Gastroesophageal sphincter (tissue), 4 donors: Measurements from ENCODE around the gene UBXN10. TPM values are rescaled to one million over a fixed set of nuclear protein-coding genes. Genes with fewer than 3 reads are reported as not detected.

Source experiments
- ATAC-seq: fragments of 150-250 bp; one replicate; pipeline ENCODE4 v1.9.1; 2016; ENCODE audit warnings: mild to moderate bottlenecking, moderate library complexity
- H3K27ac ChIP-seq, 4 donors: fragments of 200-600 bp; sonication (generic) in 3 of 4; 1 replicate in 3 of 4; 2 replicates in 1 of 4; pipeline ENCODE4 v1.5.1; 2016 to 2019
- H3K27me3 ChIP-seq: fragments of 200-600 bp; sonication (generic); one replicate; pipeline ENCODE4 v1.5.1; 2019
- H3K36me3 ChIP-seq, 2 donors: fragments of 200-600 bp; sonication (generic); one replicate each; pipeline ENCODE4 v1.5.1; 2019; ENCODE audit warnings: control low read depth in 1 of 2
- H3K4me1 ChIP-seq, 3 donors: fragments of 200-600 bp; sonication (generic); 1 replicate in 2 of 3; 2 replicates in 1 of 3; pipeline ENCODE4 v1.5.1; 2016 to 2019; ENCODE audit warnings: control low read depth in 2 of 3
- H3K4me3 ChIP-seq, 2 donors: fragments of 200-600 bp; sonication (generic); one replicate each; pipeline ENCODE4 v1.5.1; 2019; ENCODE audit warnings: mild to moderate bottlenecking in 1 of 2, moderate library complexity in 1 of 2
- H3K9me3 ChIP-seq, 3 donors: fragments of 200-600 bp; sonication (generic); one replicate each; pipeline ENCODE4 v1.5.1; 2017 to 2019; ENCODE audit warnings: control low read depth in 2 of 3
- EP300 ChIP-seq: sonication (generic); formaldehyde crosslinking; IDR thresholded peaks from one replicate; pipeline ENCODE4 v1.6.1; 2017; ENCODE audit warnings: antibody characterized with exemption, mild to moderate bottlenecking
- POLR2A ChIP-seq, 2 donors: fragments of 450-650 bp; IDR thresholded peaks; one replicate each; pipeline ENCODE4 v1.6.1; 2017; ENCODE audit warnings: antibody characterized with exemption in 2 of 2, mild to moderate bottlenecking in 2 of 2, moderate library complexity in 1 of 2
- POLR2AphosphoS5 ChIP-seq: sonication (generic); formaldehyde crosslinking; IDR thresholded peaks from one replicate; pipeline ENCODE4 v1.6.1; 2017; ENCODE audit warnings: antibody characterized with exemption
- WGBS, 2 donors: methylation state at CpG; one replicate each; pipeline ENCODE4 v1.1.5; 2018; ENCODE audit warnings: low coverage in 1 of 2; 5-methylcytosine and 5-hydroxymethylcytosine counted together
- total RNA-seq, 4 donors: library from RNA; depleted of rRNA; stranded (reverse); fragments of >200 nt; gene quantifications; one replicate each; pipeline ENCODE4 v1.1.0, GENCODE V29; 2016
- TF ChIP-seq, protein P1 (sequence below), 4 experiments: fragments of 200-600 bp in 2 of 4; fragments of 450-650 bp in 2 of 4; sonication (generic) in 1 of 4; IDR thresholded peaks; one replicate each; pipeline ENCODE4 v1.5.1; 2017 to 2019; ENCODE audit warnings: antibody characterized with exemption in 4 of 4, mild to moderate bottlenecking in 2 of 4, moderate library complexity in 2 of 4

The UBXN10 gene
- total RNA-seq, 4 donors from 2014 or later, result 9.2 to 27.9 (median 18.8) TPM

GRCh38 chr1:20138346-20138745, 47.5 kb upstream of the UBXN10 start:
- no peak for ATAC-seq
- no peak overlapping the region for H3K4me3 ChIP-seq
- WGBS, 2 donors, result 82 to 89% methylated on average over 3 to 6 of the region's 6 CpGs
- H3K36me3 ChIP-seq, result no peaks in the 10 kb centered on the region
- peaks cover 36% of the 10 kb centered on the region for H3K27me3 ChIP-seq
- H3K27ac ChIP-seq, result no peak overlapping the region
- H3K4me1 ChIP-seq, result no peaks in the 10 kb centered on the region
- TF ChIP-seq POLR2A (IDR thresholded peaks at IDR 0.05) (no peak), EP300 (no peak), POLR2AphosphoS5 (no peak)
- TF ChIP-seq, protein P1, sequence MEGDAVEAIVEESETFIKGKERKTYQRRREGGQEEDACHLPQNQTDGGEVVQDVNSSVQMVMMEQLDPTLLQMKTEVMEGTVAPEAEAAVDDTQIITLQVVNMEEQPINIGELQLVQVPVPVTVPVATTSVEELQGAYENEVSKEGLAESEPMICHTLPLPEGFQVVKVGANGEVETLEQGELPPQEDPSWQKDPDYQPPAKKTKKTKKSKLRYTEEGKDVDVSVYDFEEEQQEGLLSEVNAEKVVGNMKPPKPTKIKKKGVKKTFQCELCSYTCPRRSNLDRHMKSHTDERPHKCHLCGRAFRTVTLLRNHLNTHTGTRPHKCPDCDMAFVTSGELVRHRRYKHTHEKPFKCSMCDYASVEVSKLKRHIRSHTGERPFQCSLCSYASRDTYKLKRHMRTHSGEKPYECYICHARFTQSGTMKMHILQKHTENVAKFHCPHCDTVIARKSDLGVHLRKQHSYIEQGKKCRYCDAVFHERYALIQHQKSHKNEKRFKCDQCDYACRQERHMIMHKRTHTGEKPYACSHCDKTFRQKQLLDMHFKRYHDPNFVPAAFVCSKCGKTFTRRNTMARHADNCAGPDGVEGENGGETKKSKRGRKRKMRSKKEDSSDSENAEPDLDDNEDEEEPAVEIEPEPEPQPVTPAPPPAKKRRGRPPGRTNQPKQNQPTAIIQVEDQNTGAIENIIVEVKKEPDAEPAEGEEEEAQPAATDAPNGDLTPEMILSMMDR (IDR thresholded peaks at IDR 0.05), result no peak
- H3K9me3 ChIP-seq, result no peaks in the 10 kb centered on the region

GRCh38 chr1:20138961-20139550, 46.8 kb upstream of the UBXN10 start, which contains the start of gene PLA2G2F:
TSS of gene PLA2G2F (plus strand) at chr1:20139323. CDS start at chr1:20139428, 105 bp downstream.
- Histone ChIP-seq H3K27ac (no peak within 1 kb of the TSS), H3K36me3 (no peaks in the 10 kb centered on the region), H3K4me1 (no peaks in the 10 kb centered on the region), H3K9me3 (no peaks in the 10 kb centered on the region), H3K4me3 (no peak within 1 kb of the TSS), H3K27me3 (peaks cover 36% of the 10 kb centered on the region)
- 87 to 100% methylated on average over 1 to 3 of the region's 9 CpGs for WGBS, 2 donors
- no peak for ATAC-seq
- TF ChIP-seq POLR2AphosphoS5 (no peak), POLR2A (IDR thresholded peaks at IDR 0.05) (no peak), EP300 (no peak)
- TF ChIP-seq, protein P1 (IDR thresholded peaks at IDR 0.05), result no peak

DNA sequence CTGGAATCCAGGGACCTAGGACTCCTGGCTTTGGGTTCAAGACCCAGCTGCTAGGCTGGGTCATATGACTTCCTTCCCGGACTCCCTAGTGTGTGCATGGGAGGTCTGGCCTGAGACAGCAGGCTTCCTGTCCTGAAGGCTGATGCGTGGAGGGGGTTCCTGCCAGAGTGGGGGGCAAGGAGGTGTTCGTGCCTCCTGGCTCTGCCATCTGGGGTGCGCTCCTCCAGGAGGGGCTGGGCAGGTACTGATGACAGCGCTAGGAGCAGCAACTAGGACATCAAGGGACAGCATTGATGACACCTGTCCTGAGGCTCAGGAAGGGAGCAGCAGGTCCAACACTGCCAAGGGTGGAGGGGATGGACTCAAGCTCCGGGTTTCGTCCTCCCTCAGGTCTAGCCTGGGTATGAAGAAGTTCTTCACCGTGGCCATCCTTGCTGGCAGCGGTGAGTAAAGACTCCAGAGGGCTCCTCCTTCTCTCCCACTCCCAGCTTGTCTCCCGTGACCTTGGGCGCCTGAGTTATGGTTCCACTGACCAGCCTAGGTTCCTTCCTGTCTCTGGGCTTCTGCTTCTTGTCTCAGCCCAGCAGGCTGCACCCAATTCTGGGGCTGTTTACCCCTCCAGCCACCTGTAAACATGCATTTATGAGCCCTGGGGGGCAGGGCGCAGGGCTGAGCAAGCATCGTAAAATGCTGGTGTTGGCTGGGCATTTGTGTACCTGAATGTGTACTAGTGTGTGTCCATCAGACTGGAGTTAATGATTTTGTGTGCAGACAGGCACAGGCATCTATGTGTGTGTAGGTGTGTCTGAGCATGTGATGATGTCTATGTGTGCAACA, 45.9 kb upstream of the UBXN10 start:
- Histone ChIP-seq H3K4me3 (no peak overlapping the region), H3K9me3 (no peaks in the 10 kb centered on the region), H3K27ac (no peak overlapping the region), H3K4me1 (no peaks in the 10 kb centered on the region), H3K27me3 (peaks cover 36% of the 10 kb centered on the region), H3K36me3 (no peaks in the 10 kb centered on the region)
- TF ChIP-seq EP300 (no peak), POLR2AphosphoS5 (no peak), POLR2A (IDR thresholded peaks at IDR 0.05) (no peak)
- TF ChIP-seq, protein P1 (IDR thresholded peaks at IDR 0.05), result no peak
- no peak for ATAC-seq
- WGBS, 2 donors, result 65 to 90% methylated on average over 6 to 7 of the region's 13 CpGs

GRCh38 chr1:20141001-20141400, 44.9 kb upstream of the UBXN10 start:
- Histone ChIP-seq H3K4me1 (no peaks in the 10 kb centered on the region), H3K36me3 (no peaks in the 10 kb centered on the region), H3K27ac (no peak overlapping the region), H3K9me3 (no peaks in the 10 kb centered on the region), H3K27me3 (peaks cover 36% of the 10 kb centered on the region), H3K4me3 (no peak overlapping the region)
- TF ChIP-seq POLR2A (IDR thresholded peaks at IDR 0.05), result no peak
- TF ChIP-seq, protein P1 (IDR thresholded peaks at IDR 0.05), result no peak
- ATAC-seq, result no peak
- 78 to 92% methylated on average over 2 to 7 of the region's 9 CpGs for WGBS, 2 donors

- H3K9me3 ChIP-seq, result no peaks in the 10 kb centered on the region
- no peak for ATAC-seq
- no peak overlapping the region for H3K4me3 ChIP-seq
- no peaks in the 10 kb centered on the region for H3K4me1 ChIP-seq
- no peaks in the 10 kb centered on the region for H3K36me3 ChIP-seq
- no peak for TF ChIP-seq EP300
- TF ChIP-seq, protein P1 (IDR thresholded peaks at IDR 0.05), result no peak
- no peak overlapping the region for H3K27ac ChIP-seq
- peaks cover 36% of the 10 kb centered on the region for H3K27me3 ChIP-seq
- 94 to 96% methylated on average over 3 of the region's 7 CpGs for WGBS, 2 donors
Measured at GRCh38 chr1:20141466-20141865, 44.4 kb upstream of the UBXN10 start.
